ENCODE measurements around the gene VSIG2.

GRCh38 chr11:124749912-124750311 lies 2.1 kb downstream of the VSIG2 start:
- TF ChIP-seq CTCF (conservative IDR thresholded peaks at IDR 0.05) (no peak), ZFX (IDR thresholded peaks at IDR 0.05) (no peak)
